Mucosa of rectum (tissue), 2 donors: ENCODE results near the gene EPHA3.

ENCODE experiments used
- H3K27ac ChIP-seq, 2 donors: one replicate each; pipeline ENCODE4 v1.7.0; 2013; ENCODE audit warnings: inconsistent platforms in 2 of 2, low read depth in 2 of 2, low read length in 2 of 2
- H3K27me3 ChIP-seq, 2 donors: one replicate each; pipeline ENCODE4 v1.7.0; 2013; ENCODE audit warnings: low read length in 2 of 2; ENCODE audit not compliant: control insufficient read depth in 2 of 2, insufficient read depth in 2 of 2
- H3K36me3 ChIP-seq, 2 donors: one replicate each; pipeline ENCODE4 v1.7.0; 2013; ENCODE audit warnings: low read length in 2 of 2; ENCODE audit not compliant: control insufficient read depth in 2 of 2, insufficient read depth in 2 of 2
- H3K4me1 ChIP-seq, 2 donors: one replicate each; pipeline ENCODE4 v1.7.0; 2013; ENCODE audit warnings: low read length in 2 of 2, mild to moderate bottlenecking in 1 of 2; ENCODE audit not compliant: control insufficient read depth in 2 of 2, insufficient read depth in 2 of 2
- H3K4me3 ChIP-seq, 2 donors: one replicate each; pipeline ENCODE4 v1.7.0; 2013; ENCODE audit warnings: low read length in 2 of 2
- H3K9ac ChIP-seq, 2 donors: one replicate each; pipeline ENCODE4 v1.7.0; 2013; ENCODE audit warnings: low read length in 2 of 2, low read depth in 1 of 2, mild to moderate bottlenecking in 1 of 2
- H3K9me3 ChIP-seq, 2 donors: one replicate each; pipeline ENCODE4 v1.7.0; 2013; ENCODE audit warnings: low read length in 2 of 2; ENCODE audit not compliant: control insufficient read depth in 2 of 2
- donor health status: healthy.
- donor health status: Normal muscosa, but diverticular disease.

EPHA3 gene

DNA sequence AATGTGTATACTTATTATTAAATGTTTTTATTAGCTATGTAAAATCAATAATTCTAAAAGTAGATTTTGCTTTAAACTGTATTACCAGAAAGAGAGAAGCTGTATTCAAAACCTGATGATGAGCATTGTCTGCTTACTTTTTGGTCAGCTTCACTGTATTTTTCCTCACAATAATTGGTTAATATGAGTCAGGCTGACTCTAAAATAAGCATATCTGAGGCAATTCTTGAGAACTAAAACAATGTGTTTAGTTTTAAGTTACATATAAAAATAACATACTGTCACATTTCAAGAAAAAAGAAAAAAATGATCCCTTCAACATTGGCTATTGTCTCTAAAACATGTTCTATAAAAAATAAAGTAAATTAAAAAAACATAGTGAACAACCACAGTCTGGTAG, 66.1 kb downstream of the EPHA3 start:
- Histone ChIP-seq H3K9me3 (no peaks in the 10 kb centered on the region), H3K27ac (no peak overlapping the region), H3K36me3 (no peaks in the 10 kb centered on the region), H3K4me3 (no peak overlapping the region), H3K4me1 (no peaks in the 10 kb centered on the region), H3K27me3 (no peaks in the 10 kb centered on the region), H3K9ac (no peak overlapping the region)

DNA sequence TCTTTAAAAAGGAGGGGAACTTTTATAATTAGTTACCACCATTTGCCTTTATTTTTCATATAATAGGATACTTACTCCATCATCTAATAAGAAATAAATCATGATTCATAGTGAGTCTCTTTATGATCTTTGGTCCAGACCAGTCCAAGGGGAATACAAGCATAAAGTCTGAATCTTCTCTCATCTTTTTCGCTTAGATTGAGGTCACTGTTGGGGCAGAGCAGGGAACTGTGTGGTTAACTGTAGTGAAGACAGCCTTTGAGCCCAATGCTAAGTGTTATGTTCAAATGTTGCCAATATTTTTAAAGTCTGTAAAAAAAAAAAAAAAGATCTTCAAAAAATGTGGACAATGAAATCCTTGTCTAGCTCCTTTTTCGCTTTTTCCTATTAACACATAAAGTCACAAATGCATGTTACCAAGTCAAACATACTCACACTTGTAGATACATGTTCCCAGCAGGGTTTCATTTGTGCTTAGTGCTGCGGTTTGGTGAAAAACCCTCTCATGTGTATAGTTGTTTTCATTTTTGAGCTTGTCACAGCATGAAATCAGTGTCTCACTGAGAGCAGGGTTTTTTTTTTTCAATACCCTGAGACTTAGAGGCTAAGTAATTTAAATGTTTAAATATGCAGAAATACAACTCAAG, 72.1 kb downstream of the EPHA3 start:
- Histone ChIP-seq H3K27me3 (no peaks in the 10 kb centered on the region), H3K36me3 (no peaks in the 10 kb centered on the region), H3K4me3 (no peak overlapping the region), H3K9me3 (no peaks in the 10 kb centered on the region), H3K27ac (no peak overlapping the region), H3K4me1 (no peaks in the 10 kb centered on the region), H3K9ac (no peak overlapping the region)

DNA sequence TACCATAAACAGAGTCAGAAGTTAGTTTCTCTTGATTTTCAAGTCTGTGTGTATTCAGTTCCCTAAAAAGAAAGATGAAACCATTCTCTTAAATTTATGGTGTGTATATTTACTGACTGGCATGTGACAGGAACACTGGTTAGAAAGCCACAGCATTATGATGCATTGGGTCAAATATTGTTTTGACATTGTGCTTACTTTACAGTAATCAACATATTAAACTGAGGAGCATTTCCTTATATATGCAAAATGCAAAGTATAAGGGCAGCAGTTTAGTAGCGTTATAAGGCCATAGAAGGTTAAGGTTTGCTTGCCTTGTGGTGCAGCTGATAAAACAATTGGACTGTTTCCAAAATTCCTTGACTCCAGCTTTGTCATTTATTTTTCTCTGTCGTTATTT, 72.9 kb downstream of the EPHA3 start:
- Histone ChIP-seq H3K36me3 (no peaks in the 10 kb centered on the region), H3K9me3 (no peaks in the 10 kb centered on the region), H3K4me3 (no peak overlapping the region), H3K9ac (no peak overlapping the region), H3K4me1 (no peaks in the 10 kb centered on the region), H3K27me3 (no peaks in the 10 kb centered on the region), H3K27ac (no peak overlapping the region)

DNA sequence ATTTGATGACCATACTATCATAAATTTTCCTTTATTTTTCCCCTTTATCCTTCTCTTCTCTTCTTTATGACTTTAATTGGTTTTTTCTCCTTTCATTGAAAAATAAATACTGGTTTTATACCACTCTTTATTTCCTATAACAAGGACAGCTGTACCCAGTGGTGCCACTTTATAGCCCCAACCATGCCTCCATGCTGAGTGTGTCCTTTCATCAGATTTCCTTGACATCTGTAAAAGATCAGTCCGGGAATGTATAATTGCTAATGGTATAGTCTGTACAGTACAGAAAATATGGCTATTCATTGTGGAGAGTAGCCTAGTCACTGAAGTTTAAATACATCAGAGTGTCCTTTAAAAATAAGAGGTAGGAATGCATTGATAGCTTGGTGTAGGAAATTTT, 74.6 kb downstream of the EPHA3 start:
- H3K9me3 ChIP-seq, result no peaks in the 10 kb centered on the region
- no peaks in the 10 kb centered on the region for H3K27me3 ChIP-seq
- H3K9ac ChIP-seq, result no peak overlapping the region
- no peaks in the 10 kb centered on the region for H3K36me3 ChIP-seq
- H3K4me1 ChIP-seq, result no peaks in the 10 kb centered on the region
- H3K27ac ChIP-seq, result no peak overlapping the region
- no peak overlapping the region for H3K4me3 ChIP-seq

DNA sequence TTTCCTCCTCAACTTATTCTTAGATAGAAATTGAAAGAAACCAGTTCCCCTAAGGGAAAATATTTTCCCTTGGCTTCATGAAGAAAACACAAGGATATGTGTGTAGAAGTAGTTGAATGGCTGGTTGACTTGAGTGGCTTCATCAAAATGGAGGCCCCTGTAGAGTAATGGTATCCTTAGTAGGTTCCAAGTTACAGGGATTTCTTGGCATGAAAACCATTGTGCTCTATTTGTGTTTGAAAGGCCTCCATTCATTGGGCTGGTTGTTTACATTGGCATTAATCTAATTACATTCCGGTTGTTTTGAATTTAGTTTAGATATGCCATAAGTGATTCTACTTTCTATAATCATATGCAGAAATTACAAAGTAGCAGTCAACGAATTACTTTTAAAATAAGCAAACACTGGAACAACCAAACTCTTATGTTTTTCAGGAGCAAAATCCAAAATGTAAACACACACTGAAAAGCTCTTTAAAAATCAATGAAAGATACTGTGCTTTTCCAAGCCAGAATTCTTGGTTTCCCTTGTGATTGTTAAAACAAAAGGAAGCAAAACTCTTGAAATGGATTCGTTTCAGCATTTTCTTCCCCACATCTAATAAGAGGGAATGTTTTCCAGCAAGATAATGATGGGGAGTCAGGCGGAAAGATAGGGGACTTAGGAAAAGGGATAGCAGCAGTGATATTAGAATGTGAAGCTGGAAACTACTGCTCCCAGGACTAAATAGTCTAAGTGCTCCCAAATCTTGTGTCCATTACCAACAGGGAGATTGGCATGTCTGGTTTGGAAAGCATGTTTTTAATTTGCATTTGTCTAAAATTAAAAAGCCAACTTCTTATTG, 77.0 kb downstream of the EPHA3 start:
- Histone ChIP-seq H3K9ac (no peak overlapping the region), H3K36me3 (no peaks in the 10 kb centered on the region), H3K27me3 (no peaks in the 10 kb centered on the region), H3K4me3 (no peak overlapping the region), H3K27ac (no peak overlapping the region), H3K9me3 (no peaks in the 10 kb centered on the region), H3K4me1 (no peaks in the 10 kb centered on the region)

DNA sequence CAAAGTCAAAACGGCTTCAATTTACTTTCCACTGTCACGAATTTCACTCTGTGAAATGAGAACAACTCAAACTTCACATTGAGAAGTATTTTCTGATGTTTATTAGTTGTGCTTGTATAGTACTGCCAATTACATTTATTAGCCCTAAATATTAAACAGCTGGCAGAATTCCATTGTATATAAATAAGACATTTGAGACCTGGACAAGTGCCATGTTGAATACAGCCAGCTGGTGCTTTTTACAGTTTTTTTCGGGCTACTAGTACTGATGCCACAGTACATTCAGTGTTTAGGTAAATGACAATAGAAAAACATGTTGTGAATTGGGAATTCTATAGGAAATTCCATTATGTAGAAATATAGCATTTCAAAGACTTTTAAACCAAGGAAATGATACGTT, 79.0 kb downstream of the EPHA3 start:
- no peak overlapping the region for H3K27ac ChIP-seq
- H3K4me1 ChIP-seq, result no peaks in the 10 kb centered on the region
- no peak overlapping the region for H3K9ac ChIP-seq
- H3K4me3 ChIP-seq, result no peak overlapping the region
- no peaks in the 10 kb centered on the region for H3K27me3 ChIP-seq
- H3K9me3 ChIP-seq, result no peaks in the 10 kb centered on the region
- H3K36me3 ChIP-seq, result no peaks in the 10 kb centered on the region

DNA sequence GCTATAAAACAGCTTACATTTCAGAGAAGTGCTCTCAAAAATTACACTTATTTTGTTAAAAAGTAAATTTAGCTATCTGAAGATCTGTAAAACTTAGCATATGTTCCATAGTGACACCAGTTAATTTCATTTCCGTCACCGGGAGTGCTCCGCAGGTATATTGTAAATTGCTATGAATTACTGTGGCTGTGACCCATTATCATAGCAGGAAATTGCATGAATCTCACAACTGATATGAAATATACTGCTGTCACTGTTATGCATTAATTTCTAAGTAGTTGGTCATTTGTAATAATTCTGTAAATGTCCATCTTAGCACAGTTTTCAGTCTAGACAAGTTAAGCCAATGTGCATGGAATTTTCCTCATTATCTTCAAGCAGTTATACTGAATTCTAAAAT, 91.2 kb downstream of the EPHA3 start:
- Histone ChIP-seq H3K9ac (no peak overlapping the region), H3K9me3 (no peaks in the 10 kb centered on the region), H3K27me3 (no peaks in the 10 kb centered on the region), H3K36me3 (no peaks in the 10 kb centered on the region), H3K27ac (no peak overlapping the region), H3K4me1 (no peaks in the 10 kb centered on the region), H3K4me3 (no peak overlapping the region)

DNA sequence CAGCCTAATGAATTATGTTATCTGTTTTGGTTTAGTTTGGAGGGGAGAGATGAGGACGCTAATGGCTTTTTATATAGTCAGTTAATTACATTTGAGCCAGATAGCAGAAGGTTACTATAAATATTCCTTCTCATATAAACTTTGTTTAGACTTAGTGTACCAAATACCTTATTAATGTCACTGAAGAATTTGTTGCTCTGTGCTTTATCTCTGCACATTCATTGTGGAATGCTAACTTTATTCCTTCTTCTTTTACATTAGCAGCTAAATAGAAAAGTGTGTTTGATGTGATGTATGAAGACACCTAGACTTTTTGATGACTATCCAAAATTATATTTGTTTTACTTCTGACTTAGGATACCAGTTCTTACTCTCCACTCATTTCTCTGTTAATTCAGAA, 105.2 kb downstream of the EPHA3 start:
- H3K27ac ChIP-seq, result no peak overlapping the region
- H3K4me1 ChIP-seq, result no peaks in the 10 kb centered on the region
- no peak overlapping the region for H3K9ac ChIP-seq
- H3K36me3 ChIP-seq, result no peaks in the 10 kb centered on the region
- no peak overlapping the region for H3K4me3 ChIP-seq
- H3K27me3 ChIP-seq, result no peaks in the 10 kb centered on the region
- H3K9me3 ChIP-seq, result no peaks in the 10 kb centered on the region

DNA sequence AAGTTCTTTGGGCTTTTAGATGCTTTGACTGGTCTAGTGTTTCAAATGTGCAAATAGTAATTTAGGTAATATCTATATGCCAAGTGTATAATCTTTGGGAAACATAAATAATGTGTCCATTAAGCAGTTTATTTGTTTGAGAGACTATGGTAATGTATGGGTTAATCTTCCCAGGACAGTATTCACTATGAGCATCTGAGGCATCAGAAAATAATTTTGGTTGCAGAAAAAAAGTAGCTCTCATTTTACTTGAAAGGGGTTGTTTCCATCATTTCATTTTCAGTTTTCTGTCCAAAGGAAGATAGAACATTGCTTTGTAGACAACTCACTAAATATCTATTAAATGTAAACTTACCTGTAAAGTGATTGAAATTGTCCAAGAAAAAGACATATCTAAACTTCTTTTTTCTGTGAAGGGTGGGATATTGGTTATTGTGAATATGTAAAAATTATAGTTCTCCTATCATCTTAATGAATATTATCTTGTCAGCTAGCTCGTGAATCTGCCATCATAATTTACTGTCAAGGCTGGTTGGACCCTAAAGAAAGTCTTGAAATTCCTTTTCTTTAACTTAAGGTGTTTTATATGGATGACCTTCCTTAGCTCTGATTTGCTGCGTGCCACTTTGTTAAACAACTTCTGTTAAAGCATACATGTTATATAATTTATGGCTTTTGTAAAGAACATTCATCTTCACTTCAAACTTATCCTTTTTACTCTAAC, 108.8 kb downstream of the EPHA3 start:
- no peaks in the 10 kb centered on the region for H3K4me1 ChIP-seq
- no peak overlapping the region for H3K4me3 ChIP-seq
- no peaks in the 10 kb centered on the region for H3K36me3 ChIP-seq
- no peaks in the 10 kb centered on the region for H3K27me3 ChIP-seq
- H3K27ac ChIP-seq, result no peak overlapping the region
- H3K9ac ChIP-seq, result no peak overlapping the region
- no peaks in the 10 kb centered on the region for H3K9me3 ChIP-seq

DNA sequence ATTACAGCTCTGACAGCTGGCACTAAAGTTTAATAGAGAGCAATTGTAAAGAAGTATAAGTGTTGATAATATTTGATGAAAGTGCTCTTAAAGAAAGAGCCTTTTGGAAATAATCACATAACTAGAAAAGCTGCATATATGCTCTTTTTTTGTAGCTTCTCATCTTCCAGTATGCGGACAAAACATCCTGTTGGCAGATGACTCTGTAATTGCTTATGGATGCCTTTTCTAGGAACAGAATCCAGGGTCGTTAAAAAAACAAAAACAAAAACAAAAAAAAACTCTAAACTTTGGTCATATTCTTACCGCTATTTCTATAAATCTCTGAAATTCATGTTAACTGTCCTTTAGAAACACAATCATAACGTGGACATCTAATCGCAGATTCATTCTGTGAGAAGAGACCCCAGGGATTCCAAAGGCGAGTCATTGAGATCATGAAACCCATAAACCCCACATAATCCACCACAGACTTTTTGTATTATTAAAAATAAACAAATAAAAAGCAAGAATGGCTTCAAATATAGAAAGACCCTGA, 109.8 kb downstream of the EPHA3 start:
- H3K4me1 ChIP-seq, result no peaks in the 10 kb centered on the region
- no peaks in the 10 kb centered on the region for H3K36me3 ChIP-seq
- no peak overlapping the region for H3K4me3 ChIP-seq
- no peak overlapping the region for H3K27ac ChIP-seq
- H3K9ac ChIP-seq, result no peak overlapping the region
- H3K9me3 ChIP-seq, result no peaks in the 10 kb centered on the region
- H3K27me3 ChIP-seq, result no peaks in the 10 kb centered on the region
